Left ventricle myocardium inferior (tissue), 1 donor: Measurements from ENCODE around the gene LRP1B. TPM values are rescaled to one million over a fixed set of nuclear protein-coding genes. Genes with fewer than 3 reads are reported as not detected.

Experiments used
- DNase-seq: peaks from one replicate; pipeline ENCODE4 v3.0.0-alpha.2; 2020
- H3K27ac ChIP-seq: fragments of 200-600 bp; replicated peaks from 2 replicates; pipeline ENCODE4 v1.8.0; 2021
- H3K27me3 ChIP-seq: fragments of 200-600 bp; 2 replicates; pipeline ENCODE4 v1.8.0; 2021; ENCODE audit warnings: low read depth
- H3K36me3 ChIP-seq: fragments of 200-600 bp; 2 replicates; pipeline ENCODE4 v1.8.0; 2021
- H3K4me1 ChIP-seq: fragments of 200-600 bp; 2 replicates; pipeline ENCODE4 v1.8.0; 2021
- H3K4me3 ChIP-seq: fragments of 200-600 bp; 2 replicates; pipeline ENCODE4 v1.8.0; 2021; ENCODE audit warnings: mild to moderate bottlenecking, moderate library complexity
- H3K9me3 ChIP-seq: fragments of 200-600 bp; replicated peaks from 2 replicates; pipeline ENCODE4 v1.8.0; 2021
- CTCF ChIP-seq: fragments of 200-600 bp; IDR thresholded peaks from 2 replicates; pipeline ENCODE4 v1.8.0; 2021; ENCODE audit warnings: antibody characterized with exemption, mild to moderate bottlenecking, borderline replicate concordance
- intact Hi-C: fragments of 100-400 bp; cut with micrococcal nuclease; formaldehyde crosslinking; loops from one replicate; pipeline ENCODE4 v1.11.0; 2022
- total RNA-seq: library from RNA; stranded (reverse); fragmentation: NEBNext Ultra II Directional; extraction: Animal tissue kit (Norgen Biotek cat#: 25700); gene quantifications from one replicate; pipeline ENCODE4 v1.2.1, GENCODE V29; 2021
- donor health status: DM: no; HTN: yes; CAD: no; lungs with severe emphysema.

The LRP1B gene
- total RNA-seq, 1 donor from 2014 or later, result 0.08 TPM

DNA sequence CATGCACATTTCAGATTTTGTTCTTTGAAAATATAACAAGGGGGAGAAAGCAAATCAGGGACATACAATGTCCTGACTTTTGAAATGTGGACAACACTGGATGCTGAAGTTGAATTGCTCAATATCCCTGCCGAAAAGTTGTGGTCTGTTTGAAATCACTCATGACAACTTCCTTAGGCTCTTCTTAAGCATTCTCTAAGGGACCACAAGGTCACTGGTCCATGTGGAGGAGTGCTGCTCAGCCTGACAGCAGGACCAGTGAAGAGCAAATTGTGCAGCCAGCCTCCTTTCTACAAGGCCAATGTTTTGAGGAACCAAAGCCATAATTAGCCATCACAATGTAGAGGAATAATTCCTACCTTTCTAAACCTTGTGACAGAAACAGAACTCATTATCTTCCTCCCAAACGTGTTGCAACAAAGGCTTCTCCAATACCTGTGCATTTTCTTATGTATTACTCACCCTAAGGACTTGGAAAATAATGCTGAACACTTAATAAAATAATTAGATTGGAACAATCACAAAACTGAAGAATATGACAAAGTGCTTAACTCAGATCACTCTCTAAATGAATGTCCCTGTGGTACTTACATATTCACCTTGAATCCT, 1873.0 kb downstream of the LRP1B start:
- DNase-seq, result no peak
- Histone ChIP-seq H3K4me3 (no peak overlapping the region), H3K9me3 (no peaks in the 10 kb centered on the region), H3K27me3 (no peaks in the 10 kb centered on the region), H3K27ac (no peak overlapping the region), H3K36me3 (no peaks in the 10 kb centered on the region), H3K4me1 (no peaks in the 10 kb centered on the region)
- intact Hi-C loops, result no loop called here
- TF ChIP-seq CTCF, result no peak

GRCh38 chr2:140256080-140256479, 1874.7 kb downstream of the LRP1B start:
- Histone ChIP-seq H3K4me1 (no peaks in the 10 kb centered on the region), H3K36me3 (no peaks in the 10 kb centered on the region), H3K9me3 (no peaks in the 10 kb centered on the region), H3K4me3 (no peak overlapping the region), H3K27me3 (no peaks in the 10 kb centered on the region), H3K27ac (no peak overlapping the region)
- DNase-seq, result no peak
- no peak for TF ChIP-seq CTCF
- intact Hi-C loops, result no loop called here

- Histone ChIP-seq H3K4me1 (peaks cover 5% of the 10 kb centered on the region), H3K4me3 (no peak overlapping the region), H3K9me3 (no peaks in the 10 kb centered on the region), H3K36me3 (no peaks in the 10 kb centered on the region), H3K27ac (no peak overlapping the region), H3K27me3 (no peaks in the 10 kb centered on the region)
- DNase-seq, result no peak
- intact Hi-C loops, result no loop called here
- no peak for TF ChIP-seq CTCF
Observed at GRCh38 chr2:140249821-140250220, 1881.0 kb downstream of the LRP1B start.

DNA sequence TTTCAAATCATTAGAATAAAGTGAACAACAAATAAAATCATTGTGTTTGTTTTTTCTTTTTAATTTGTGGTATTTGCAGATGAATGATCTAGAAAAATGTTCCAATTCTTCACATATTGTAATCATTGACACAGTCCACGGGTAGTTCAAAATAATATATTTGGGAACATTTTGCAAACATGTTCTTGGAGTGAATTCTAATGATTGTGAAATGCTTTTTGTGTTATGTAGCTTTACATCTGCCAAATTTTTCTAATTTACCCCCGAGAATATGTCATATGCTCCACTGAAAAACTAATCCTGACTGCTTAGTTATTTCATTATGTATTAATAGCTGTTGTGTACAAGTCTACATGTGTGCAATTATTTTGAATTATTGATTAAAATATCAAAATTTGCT, 1882.2 kb downstream of the LRP1B start:
- intact Hi-C loops, result no loop called here
- Histone ChIP-seq H3K4me3 (no peak overlapping the region), H3K36me3 (no peaks in the 10 kb centered on the region), H3K27me3 (no peaks in the 10 kb centered on the region), H3K9me3 (no peaks in the 10 kb centered on the region), H3K4me1 (peaks cover 5% of the 10 kb centered on the region), H3K27ac (peak overlapping the region; percentile 24)
- no peak for DNase-seq
- TF ChIP-seq CTCF, result no peak

GRCh38 chr2:140247451-140248195, 1883.2 kb downstream of the LRP1B start:
- no peak for DNase-seq
- Histone ChIP-seq H3K4me3 (no peak overlapping the region), H3K9me3 (no peaks in the 10 kb centered on the region), H3K4me1 (peaks cover 5% of the 10 kb centered on the region), H3K27me3 (no peaks in the 10 kb centered on the region), H3K27ac (peak overlapping the region; percentile 24), H3K36me3 (no peaks in the 10 kb centered on the region)
- intact Hi-C loops, result no loop called here
- TF ChIP-seq CTCF, result no peak
